PC-3 (cell line): Measurements from ENCODE around the gene P2RY8.

ENCODE experiments used
- CTCF ChIP-seq: fragments of 300-600 bp; sonication (generic); conservative IDR thresholded peaks from 2 replicates; pipeline ENCODE4 v1.5.1; 2017; ENCODE audit warnings: antibody characterized with exemption, low read depth, mild to moderate bottlenecking, low read length
- EZH2 ChIP-seq: fragments of 300-600 bp; sonication (generic); IDR thresholded peaks from one replicate; pipeline ENCODE4 v1.6.1; 2017; ENCODE audit warnings: antibody characterized with exemption, mild to moderate bottlenecking, low read length; ENCODE audit not compliant: unreplicated experiment
- EZH2phosphoT487 ChIP-seq: fragments of 300-600 bp; sonication (generic); IDR thresholded peaks from 2 replicates; pipeline ENCODE4 v1.6.1; 2018; ENCODE audit warnings: mild to moderate bottlenecking, antibody characterized with exemption, low read length, borderline replicate concordance

DNA sequence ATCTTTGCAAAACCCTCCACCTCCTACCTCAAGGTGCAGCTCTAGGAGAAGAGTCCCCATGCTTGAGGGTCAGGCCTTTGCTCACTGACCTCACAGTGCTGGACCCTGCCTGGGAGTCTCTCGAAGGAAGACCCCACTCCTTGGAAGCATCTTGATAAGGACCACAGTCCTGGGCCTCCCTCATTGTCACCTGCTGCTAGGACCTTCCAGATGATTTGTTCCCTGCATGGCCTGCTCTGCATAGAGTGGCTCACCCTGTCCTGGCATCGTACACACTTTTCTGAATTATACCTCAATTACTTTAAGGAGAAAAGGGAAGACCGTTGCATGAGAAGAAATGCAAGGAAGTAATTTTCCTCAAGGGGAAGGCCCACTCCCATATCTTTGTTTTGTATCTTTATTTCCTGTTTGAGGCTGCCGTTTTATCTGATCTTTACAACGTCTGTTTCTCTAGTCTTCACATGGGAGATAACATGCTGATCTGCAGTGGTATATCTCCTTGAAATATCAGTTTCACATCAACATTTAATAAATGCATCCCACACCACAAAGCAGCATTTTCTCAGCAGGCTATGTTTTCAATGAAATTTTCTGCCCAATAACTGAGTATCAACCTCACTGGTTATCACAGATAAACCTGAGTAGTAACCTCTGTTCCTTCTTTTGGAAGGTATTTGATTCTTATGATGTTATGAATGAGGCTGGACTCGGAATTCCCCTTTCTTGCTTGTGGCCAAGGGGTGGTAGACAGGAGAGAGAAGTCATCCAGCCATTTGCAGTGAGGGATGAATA, 39.4 kb upstream of the P2RY8 start:
- TF ChIP-seq CTCF (no peak), EZH2 (no peak), EZH2phosphoT487 (no peak)
